Kidney (tissue), 14 donors: ENCODE data around the gene ASPN. TPM values are rescaled to one million over a fixed set of nuclear protein-coding genes. Genes with fewer than 3 reads are reported as not detected.
"Not testable (repeated sequence)": the region's sequence is repeated elsewhere in the genome, so short reads cannot be mapped to it uniquely, and the experiment has no call there.

ENCODE experiments used
- DNase-seq, 5 donors: peaks; one replicate each; pipeline ENCODE4 v3.0.0-alpha.2; 2013 to 2020
- FAIRE-seq: peaks from 2 replicates; lab custom pipeline; 2012; peaks lifted over from hg19 to GRCh38; lab: Jason Lieb, UNC
- H3K27ac ChIP-seq, 2 donors: one replicate each; pipeline ENCODE4 v1.7.0; 2013; ENCODE audit warnings: low read depth in 2 of 2, low read length in 2 of 2, inconsistent platforms in 1 of 2
- H3K27me3 ChIP-seq: one replicate; pipeline ENCODE4 v1.7.1; 2013; ENCODE audit warnings: low read length, inconsistent platforms; ENCODE audit not compliant: control insufficient read depth, insufficient read depth
- H3K36me3 ChIP-seq, 3 donors: one replicate each; pipeline versions ENCODE4 v1.7.0 to v1.7.1; 2013; ENCODE audit warnings: low read length in 3 of 3, control low read depth in 1 of 3, inconsistent platforms in 1 of 3; ENCODE audit not compliant: insufficient read depth in 3 of 3, control insufficient read depth in 2 of 3
- H3K4me1 ChIP-seq, 3 donors: one replicate each; pipeline versions ENCODE4 v1.7.0 to v1.7.1; 2013; ENCODE audit warnings: low read length in 3 of 3, inconsistent platforms in 1 of 3, low read depth in 1 of 3; ENCODE audit not compliant: control insufficient read depth in 2 of 3, insufficient read depth in 2 of 3
- H3K4me3 ChIP-seq, 3 donors: one replicate each; pipeline versions ENCODE4 v1.7.0 to v1.8.1; 2013; ENCODE audit warnings: low read length in 3 of 3, control low read depth in 1 of 3, inconsistent platforms in 1 of 3
- H3K9ac ChIP-seq, 3 donors: one replicate each; pipeline versions ENCODE4 v1.7.0 to v1.7.1; 2013; ENCODE audit warnings: low read length in 3 of 3, control low read depth in 1 of 3, inconsistent platforms in 1 of 3
- H3K9me3 ChIP-seq, 3 donors: one replicate each; pipeline versions ENCODE4 v1.7.0 to v1.7.1; 2013; ENCODE audit warnings: low read length in 3 of 3, control low read depth in 1 of 3, inconsistent platforms in 1 of 3; ENCODE audit not compliant: control insufficient read depth in 2 of 3, insufficient read depth in 1 of 3
- intact Hi-C: fragments of 100-400 bp; cut with DNase I; formaldehyde crosslinking; loops from one replicate; pipeline ENCODE4 v1.11.1; 2022
- polyA plus RNA-seq: library from polyadenylated mRNA; stranded (reverse); fragments of 350-450 nt; fragmentation: Illumina TruSeq; extraction: RNeasy Lipid Tissue Mini Kit (QIAGEN cat#74804); gene quantifications from one replicate; pipeline ENCODE4 v1.2.3, GENCODE V29; 2014; ENCODE audit warnings: low read depth, low replicate concordance; ENCODE audit not compliant: insufficient read depth
- total RNA-seq: library from RNA; stranded (reverse); fragmentation: NEBNext Ultra II Directional; extraction: Animal tissue kit (Norgen Biotek cat#: 25700); gene quantifications from one replicate; pipeline ENCODE4 v1.2.1, GENCODE V29; 2021
- TF ChIP-seq, protein P1 (sequence below): IDR thresholded peaks from 3 replicates; pipeline ENCODE4 v1.5.1; 2012; ENCODE audit warnings: mild to moderate bottlenecking, moderate library complexity, borderline replicate concordance; ENCODE audit not compliant: insufficient read depth; ENCODE audit errors: extremely low read depth
- donor health status: control.
- donor health status: control.
- donor health status: control.
- donor health status: control.
- donor health status: control.
- donor health status: DM: yes; HTN: yes; CAD: no.
- donor health status: Normal renal cell carcinoma (clear cell type).

Gene ASPN
- total and polyA plus RNA-seq, 2 donors from 2014 or later, result 1.5 to 3.2 TPM

DNA sequence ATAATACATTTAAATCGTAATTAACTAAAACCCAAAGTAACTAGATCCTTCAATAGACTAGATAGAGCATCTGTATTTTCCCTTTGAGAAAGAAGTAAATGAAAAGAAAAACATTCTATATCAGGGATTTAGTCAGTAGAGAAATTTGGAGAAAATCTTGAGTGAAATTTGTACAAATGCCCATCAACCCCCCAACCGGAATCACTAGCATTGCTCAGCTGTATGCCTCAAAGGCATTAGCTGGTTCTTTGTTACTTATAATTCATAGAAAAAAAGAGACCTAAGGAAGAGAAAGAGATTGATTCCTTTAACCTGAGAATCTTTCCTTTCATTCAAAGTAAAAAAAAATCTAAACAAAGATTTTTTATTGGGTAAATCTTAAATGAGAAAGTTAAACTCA, 58.7 kb downstream of the ASPN start:
- DNase-seq (no peak), FAIRE-seq (peak; percentile 58)
- no peaks in the 10 kb centered on the region for H3K9me3 ChIP-seq
- TF ChIP-seq, protein P1, sequence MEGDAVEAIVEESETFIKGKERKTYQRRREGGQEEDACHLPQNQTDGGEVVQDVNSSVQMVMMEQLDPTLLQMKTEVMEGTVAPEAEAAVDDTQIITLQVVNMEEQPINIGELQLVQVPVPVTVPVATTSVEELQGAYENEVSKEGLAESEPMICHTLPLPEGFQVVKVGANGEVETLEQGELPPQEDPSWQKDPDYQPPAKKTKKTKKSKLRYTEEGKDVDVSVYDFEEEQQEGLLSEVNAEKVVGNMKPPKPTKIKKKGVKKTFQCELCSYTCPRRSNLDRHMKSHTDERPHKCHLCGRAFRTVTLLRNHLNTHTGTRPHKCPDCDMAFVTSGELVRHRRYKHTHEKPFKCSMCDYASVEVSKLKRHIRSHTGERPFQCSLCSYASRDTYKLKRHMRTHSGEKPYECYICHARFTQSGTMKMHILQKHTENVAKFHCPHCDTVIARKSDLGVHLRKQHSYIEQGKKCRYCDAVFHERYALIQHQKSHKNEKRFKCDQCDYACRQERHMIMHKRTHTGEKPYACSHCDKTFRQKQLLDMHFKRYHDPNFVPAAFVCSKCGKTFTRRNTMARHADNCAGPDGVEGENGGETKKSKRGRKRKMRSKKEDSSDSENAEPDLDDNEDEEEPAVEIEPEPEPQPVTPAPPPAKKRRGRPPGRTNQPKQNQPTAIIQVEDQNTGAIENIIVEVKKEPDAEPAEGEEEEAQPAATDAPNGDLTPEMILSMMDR, result no peak
- no peaks in the 10 kb centered on the region for H3K27me3 ChIP-seq
- no peak overlapping the region for H3K4me3 ChIP-seq
- intact Hi-C loops, result no loop called here
- no peak overlapping the region for H3K9ac ChIP-seq
- H3K36me3 ChIP-seq, result no peaks in the 10 kb centered on the region
- H3K4me1 ChIP-seq, result no peaks in the 10 kb centered on the region
- H3K27ac ChIP-seq, result no peak overlapping the region

DNA sequence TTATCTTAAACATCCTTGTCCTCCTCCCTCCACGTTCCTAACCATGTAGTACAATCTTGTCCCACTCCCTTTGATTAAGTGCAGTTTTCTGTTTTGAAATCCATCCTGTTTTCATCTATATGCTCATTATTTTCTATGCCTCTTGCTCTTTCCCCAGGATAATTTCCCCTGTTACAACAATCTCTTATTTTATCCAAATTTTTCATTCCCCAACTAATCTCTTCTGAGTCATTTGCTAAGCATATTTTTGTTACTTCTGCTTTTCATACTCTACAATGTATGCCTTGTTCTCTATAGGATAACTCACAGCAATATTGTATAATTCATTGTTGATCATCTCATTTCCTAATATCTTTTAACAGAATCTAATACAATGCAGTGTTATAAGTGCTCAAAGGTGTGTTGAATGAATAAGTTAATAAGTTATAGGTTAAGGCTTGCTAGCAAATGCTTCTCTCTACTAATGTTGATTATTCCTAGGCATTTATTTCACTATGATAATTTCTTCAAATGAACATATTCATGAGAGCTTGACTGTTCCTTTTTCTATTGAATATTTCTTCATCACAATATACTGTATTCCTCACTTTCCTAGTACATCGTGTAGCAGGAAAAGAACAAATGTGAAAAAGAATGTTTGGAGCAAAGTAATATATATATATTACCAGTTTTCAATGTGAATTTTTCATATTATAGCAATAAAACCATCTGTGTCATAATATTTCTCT, 59.5 kb downstream of the ASPN start:
- Histone ChIP-seq H3K36me3 (no peaks in the 10 kb centered on the region), H3K27ac (no peak overlapping the region), H3K4me1 (no peaks in the 10 kb centered on the region), H3K27me3 (no peaks in the 10 kb centered on the region), H3K9ac (no peak overlapping the region), H3K4me3 (no peak overlapping the region), H3K9me3 (no peaks in the 10 kb centered on the region)
- FAIRE-seq, result no peak
- DNase-seq, result no peak
- TF ChIP-seq, protein P1, result no peak
- intact Hi-C loops, result no loop called here

DNA sequence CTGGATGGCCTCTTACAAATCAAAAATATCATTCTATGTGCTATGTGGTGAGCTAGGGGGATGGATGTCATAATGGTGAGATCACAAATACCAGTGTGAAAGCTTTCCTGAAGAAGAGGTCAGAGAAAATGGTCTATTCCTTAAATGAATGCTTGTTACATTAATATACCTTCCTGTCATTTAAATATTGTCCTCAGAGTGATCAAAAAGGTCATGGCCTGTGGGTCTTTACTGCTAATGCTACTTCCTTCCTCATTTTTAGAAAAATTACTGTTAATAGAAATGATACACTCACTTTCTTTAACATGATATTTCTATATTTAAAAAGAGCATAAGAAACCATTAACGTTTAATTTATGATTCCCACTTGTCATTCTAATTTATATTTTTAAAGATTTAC, 67.7 kb downstream of the ASPN start:
- FAIRE-seq (no peak), DNase-seq (no peak)
- Histone ChIP-seq H3K4me3 (no peak overlapping the region), H3K27me3 (no peaks in the 10 kb centered on the region), H3K4me1 (no peaks in the 10 kb centered on the region), H3K9me3 (no peaks in the 10 kb centered on the region), H3K9ac (no peak overlapping the region), H3K36me3 (no peaks in the 10 kb centered on the region), H3K27ac (no peak overlapping the region)
- intact Hi-C loops, result no loop called here
- TF ChIP-seq, protein P1, result no peak

DNA sequence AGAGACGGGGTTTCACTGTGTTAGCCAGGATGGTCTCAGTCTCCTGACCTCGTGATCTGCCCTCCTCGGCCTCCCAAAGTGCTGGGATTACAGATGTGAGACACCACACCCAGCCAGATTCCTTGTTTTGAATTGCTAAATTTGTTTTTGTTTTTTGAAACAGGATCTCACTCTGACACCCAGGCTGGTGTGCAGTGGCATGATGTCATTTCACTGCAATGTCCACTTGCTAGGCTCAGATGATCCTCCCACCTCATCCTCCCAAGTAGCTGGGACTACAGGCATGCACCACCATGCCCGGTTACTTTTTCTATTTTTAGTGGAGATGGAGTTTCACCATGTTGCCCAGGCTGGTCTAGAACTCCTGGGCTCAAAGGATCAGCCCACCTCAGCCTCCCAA, 71.1 kb downstream of the ASPN start:
- not testable (repeated sequence) for H3K27ac ChIP-seq

More for the DNA sequence above, 71.1 kb downstream of the ASPN start:
- FAIRE-seq, DNase-seq, H3K27me3 ChIP-seq, H3K9me3 ChIP-seq, H3K9ac ChIP-seq, H3K36me3 ChIP-seq, intact Hi-C loops, H3K4me1 ChIP-seq, H3K4me3 ChIP-seq: not testable (repeated sequence)
